Kasumi-1 (cell line): ENCODE data around the gene SLC43A2.

Experiments
- DNase-seq, 2 experiments: peaks; one replicate each; lab custom pipeline; 2025; lab: John Stamatoyannopoulos, UW

SLC43A2 gene

DNA sequence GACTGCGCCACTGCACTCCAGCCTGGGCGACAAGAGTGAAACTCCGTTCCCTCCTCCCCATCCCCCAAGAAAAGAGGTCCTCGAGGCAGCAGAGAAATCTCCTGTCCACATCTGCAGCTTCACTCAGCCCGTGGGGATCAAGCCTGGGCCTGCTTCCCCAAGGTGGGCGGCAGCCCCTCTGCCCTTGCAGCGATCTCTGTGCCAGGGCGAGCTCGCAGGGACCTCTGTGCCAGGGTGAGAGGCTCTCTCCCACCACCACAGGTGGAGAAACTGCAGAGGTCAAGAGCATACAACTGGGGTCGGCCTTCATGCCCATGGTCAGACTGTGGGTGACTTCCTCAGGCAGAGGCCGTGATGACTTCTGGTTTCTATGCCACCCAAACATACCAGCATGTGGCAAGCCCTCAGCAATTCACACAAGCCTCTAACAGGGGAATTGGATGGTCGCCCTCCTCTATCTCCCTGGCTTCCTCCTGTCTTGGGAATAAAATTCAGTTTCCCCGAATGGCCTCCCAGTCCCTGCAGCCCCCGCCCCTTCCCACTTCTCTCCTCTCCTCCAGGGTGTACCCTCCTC, 5.5 kb downstream of the SLC43A2 start:
- DNase-seq: no peak

GRCh38 chr17:1621273-1621954, 7.2 kb downstream of the SLC43A2 start:
- DNase-seq: no peak

- DNase-seq: no peak
These were observed 8.1 kb downstream of the SLC43A2 start for GRCh38 chr17:1620486-1620885.

DNA sequence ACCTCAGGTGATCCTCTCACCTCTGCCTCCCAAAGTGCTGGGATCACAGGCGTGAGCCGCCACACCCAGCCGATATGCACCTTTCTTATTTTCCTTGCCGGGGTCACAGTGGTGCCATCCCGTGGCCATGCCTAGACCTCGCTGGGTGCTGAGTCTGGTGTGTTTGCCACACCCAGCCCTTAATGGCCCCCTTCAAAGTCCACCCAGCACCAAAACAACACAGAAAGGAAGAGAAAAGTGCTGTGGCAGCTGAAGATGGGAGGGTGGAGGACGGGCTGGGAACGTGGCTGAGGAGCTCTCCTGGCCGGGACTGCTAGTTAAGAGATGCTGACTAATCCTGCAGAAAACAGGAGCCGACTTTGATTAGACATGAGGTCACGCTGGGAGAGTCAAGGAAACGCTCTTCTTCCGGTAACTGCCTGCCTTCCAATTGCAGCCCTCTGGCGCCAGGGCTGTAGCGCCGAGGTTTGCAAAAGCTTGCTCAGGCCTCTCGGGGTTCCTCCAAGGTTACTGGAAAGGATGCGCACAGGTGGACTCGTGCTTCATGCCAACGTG, 10.9 kb downstream of the SLC43A2 start:
- no peak for DNase-seq

DNA sequence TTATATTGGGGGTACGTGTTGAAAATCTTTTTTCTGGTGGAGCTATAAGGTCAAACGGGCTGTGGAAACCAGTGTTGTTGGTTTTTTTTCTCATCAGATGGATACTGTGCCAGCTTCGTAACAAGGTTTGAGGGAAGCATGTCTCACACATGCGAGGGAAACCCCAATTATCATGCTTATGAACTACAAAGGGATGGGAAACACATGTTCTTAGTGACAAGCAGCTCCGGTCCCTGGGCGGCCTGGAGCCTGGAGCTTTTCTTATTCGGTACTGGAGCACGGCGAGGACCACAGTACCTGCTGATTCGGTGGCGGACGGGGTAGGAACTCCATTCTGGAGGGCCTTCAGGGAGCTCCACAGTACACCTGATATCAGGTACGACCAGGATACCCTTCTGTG, 12.5 kb downstream of the SLC43A2 start:
- no peak for DNase-seq

DNA sequence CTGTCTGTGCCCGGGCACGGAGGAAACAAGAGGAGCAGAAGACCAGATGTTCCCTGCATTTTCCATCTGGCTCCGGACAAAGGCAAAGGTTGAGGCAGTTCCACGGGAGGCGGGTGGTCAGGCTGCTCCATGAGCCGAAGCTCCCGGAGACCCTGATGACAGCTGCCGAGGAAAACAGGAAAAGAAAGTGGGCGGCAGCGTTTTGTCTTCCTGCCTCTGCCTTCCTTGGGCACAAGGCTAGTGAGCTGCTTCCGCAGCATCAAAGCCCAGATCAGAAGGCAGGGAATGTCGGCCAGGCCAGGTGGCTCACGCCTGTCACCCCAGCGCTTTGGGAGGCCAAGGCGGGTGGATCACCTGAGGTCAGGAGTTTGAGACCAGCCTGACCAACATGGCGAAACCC, 16.2 kb downstream of the SLC43A2 start:
- DNase-seq: no peak

DNA sequence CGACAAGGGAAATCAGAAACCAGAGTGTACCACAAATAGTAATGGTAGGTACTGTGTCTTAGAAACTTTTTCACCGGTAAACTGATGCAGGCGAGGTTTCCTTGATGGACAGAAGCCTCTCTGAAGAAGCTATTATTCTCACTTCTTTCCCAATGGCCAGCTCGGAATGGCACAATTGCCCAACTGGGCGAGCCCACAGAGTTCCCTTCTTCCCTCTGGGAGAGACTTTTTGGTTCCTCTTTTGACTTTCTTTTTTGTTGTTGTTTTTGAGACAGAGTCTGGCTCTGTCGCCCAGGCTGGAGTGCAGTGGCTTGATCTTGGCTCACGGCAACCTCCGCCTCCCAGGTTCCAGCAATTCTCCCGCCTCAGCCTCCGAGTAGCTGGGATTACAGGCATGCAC, 16.9 kb downstream of the SLC43A2 start:
- DNase-seq: no peak

DNA sequence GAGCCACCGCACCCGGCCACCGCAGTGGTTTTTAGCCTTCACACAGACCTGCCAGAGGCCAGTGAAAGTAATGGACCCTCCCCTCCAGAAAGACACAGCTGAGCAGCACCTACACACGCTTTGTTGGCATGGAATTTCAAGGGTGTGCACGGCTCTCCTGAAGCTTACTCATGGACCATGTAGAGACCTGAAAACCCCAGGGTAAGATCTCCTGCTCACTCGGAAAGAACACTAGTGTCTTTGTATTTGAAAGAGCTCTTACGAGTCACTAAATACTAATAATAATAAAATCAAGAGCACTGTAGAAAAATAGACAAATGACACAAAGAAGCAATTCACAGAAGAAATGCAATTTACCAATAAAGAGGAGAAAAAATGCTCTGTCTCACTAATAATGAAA, 20.0 kb downstream of the SLC43A2 start:
- no peak for DNase-seq

DNA sequence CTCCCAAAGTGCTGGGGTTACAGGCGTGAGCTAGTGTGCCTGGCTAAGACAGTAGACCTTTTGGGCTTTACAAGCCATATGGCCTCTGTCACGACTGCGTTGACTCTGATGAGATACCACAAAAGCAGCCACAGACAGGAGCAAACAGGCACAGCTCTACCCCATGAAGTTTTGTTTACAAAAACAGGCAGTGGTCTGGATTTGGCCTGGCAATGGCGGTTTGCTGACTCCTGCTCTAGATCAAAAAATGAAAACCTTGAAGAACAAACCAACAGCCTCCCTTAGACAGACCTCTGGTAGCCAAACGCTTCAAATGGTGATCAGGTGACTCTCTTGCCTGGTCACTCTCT, 20.7 kb downstream of the SLC43A2 start:
- no peak for DNase-seq

DNA sequence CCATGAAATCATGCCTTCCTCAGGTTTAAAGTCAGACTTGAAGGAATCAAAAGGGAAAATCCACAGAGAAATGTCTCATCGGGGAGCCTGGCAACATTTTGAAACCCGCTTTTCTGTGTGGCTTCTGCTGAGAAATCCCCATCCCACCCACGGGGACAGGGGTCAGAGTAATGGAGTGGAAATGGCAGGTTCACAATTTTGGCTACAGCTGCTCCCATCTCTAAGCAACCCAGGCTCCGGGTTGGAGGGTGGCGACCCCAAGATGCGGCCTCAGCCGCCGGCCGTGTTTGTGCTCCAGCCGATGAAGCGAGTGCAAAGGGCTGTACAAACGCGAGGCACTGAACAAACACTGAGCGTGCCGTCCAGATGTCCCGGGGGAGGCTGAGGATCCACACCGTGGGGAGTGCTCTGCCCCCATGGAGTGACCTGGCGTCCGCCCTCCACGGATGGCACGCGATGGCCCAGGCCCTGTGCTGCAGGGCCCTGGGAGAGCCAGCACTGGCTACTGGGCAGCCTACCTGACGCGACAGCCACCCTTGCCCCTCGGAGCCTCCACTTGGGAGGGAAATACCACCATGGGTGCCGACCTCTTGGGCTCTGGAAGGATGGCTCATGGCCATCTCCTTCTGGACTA, 22.2 kb downstream of the SLC43A2 start:
- DNase-seq: no peak

GRCh38 chr17:1605681-1606351, 22.8 kb downstream of the SLC43A2 start:
- no peak for DNase-seq

GRCh38 chr17:1604831-1605528, 23.7 kb downstream of the SLC43A2 start:
- no peak for DNase-seq

DNA sequence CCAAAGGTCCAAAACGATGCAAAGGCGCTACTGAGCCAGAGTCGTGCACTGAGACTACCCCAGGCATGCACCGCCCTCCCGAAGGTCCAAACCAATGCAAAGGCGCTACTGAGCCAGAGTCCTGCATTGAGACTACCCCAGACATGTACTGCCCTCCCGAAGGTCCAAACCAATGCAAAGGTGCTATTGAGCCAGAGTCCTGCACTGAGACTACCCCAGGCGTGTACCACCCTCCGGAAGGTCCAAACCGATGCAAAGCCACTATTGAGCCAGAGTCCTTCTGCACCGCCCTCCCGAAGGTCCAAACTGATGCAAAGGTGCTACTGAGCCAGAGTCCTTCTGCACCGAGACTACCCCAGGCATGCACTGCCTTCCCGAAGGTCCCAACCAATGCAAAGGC, 27.1 kb downstream of the SLC43A2 start:
- no peak for DNase-seq

- no peak for DNase-seq
These were observed 30.1 kb downstream of the SLC43A2 start for GRCh38 chr17:1598399-1599095.

DNA sequence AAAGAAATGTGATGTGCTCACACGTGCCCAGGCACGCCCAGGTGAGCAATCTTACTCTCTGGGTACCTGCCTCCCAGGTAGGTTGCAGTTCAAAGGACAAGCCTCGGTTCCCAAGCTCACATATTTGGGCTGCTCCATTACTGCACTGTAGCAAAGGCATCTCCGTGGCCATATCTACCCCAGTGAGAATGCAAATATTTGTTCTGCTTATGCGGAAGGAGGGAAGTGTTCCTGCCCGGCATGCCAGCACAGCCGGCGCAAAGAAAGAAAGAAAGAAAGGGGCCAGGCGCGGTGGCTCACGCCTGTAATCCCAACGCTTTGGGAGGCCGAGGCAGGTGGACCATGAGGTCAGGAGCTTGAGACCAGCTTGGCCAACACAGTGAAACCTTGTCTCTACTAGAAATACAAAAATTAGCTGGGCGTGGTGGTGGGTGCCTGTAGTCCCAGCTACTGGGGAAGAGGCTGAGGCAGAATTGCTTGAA, 30.7 kb downstream of the SLC43A2 start:
- DNase-seq: no peak

GRCh38 chr17:1593630-1593931, 35.1 kb downstream of the SLC43A2 start:
- DNase-seq: no peak

- no peak for DNase-seq
These were observed 35.6 kb downstream of the SLC43A2 start for GRCh38 chr17:1592751-1593629.

GRCh38 chr17:1591474-1592090, 37.1 kb downstream of the SLC43A2 start:
- no peak for DNase-seq

DNA sequence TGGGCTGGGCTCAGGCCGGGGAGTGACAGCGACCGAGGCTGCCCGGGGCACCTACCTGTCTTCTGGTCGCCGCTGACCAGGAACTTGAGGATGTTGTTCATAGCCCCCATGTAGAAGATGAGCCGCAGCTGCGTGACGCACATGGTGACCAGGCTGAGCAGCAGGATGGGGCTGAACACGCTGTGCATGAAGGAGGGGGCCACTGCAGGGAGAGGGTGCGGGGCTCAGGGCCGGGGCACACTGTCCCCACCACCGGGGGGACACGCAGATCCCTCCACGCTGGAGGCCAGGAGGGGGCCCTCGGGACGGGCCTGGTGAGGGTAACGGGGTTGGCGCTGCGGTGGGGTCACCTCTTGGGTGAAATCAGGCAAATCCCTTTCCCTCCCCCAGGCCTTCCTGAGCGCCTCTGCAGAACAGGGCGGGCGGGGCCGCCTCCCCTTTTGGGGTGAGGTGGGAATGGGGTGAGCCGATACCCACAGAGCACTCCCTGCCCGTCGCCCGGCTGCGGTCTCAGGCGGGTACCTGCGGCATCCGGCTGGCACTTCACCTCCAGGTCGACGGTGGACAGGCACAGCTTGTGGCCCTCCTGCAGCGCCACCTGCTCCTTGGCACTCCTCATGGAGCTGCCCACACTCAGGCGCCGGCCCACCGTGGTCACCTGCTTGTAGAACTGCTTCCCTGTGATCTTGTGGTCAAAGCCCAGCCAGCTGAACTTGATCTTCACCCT, 37.7 kb downstream of the SLC43A2 start:
- DNase-seq: no peak
